IMR-90 (cell line): ENCODE data around the gene RAPGEF3.

Experiments
- BHLHE40 ChIP-seq: fragments of 150-350 bp; IDR thresholded peaks from 2 replicates; pipeline ENCODE4 v1.6.1; 2016; ENCODE audit warnings: mild to moderate bottlenecking, low read depth, low read length
- CEBPB ChIP-seq: IDR thresholded peaks from 2 replicates; pipeline ENCODE4 v1.6.1; 2012; ENCODE audit warnings: low read depth, low read length, improper control_type of control experiment
- FOS ChIP-seq: fragments of 150-350 bp; IDR thresholded peaks from 2 replicates; pipeline ENCODE4 v1.6.1; 2016; ENCODE audit warnings: low read depth, low read length
- MXI1 ChIP-seq: IDR thresholded peaks from 2 replicates; pipeline ENCODE4 v1.6.1; 2012; ENCODE audit warnings: low read depth, mild to moderate bottlenecking, low read length, moderate library complexity, borderline replicate concordance
- NFE2L2 ChIP-seq: fragments of 150-350 bp; IDR thresholded peaks from 2 replicates; pipeline ENCODE4 v1.6.1; 2016; ENCODE audit warnings: low read depth, mild to moderate bottlenecking, low read length
- POLR2A ChIP-seq: IDR thresholded peaks from 2 replicates; pipeline ENCODE4 v1.6.1; 2012; ENCODE audit warnings: mild to moderate bottlenecking, low read depth, low read length
- RCOR1 ChIP-seq: IDR thresholded peaks from 2 replicates; pipeline ENCODE4 v1.6.1; 2012; ENCODE audit warnings: mild to moderate bottlenecking, low read length, improper control_type of control experiment; ENCODE audit not compliant: insufficient replicate concordance
- RFX5 ChIP-seq: IDR thresholded peaks from 2 replicates; pipeline ENCODE4 v1.8.0; 2012; ENCODE audit warnings: low read depth, mild to moderate bottlenecking, low read length, moderate library complexity
- SMC3 ChIP-seq: fragments of 150-350 bp; IDR thresholded peaks from 2 replicates; pipeline ENCODE4 v1.6.1; 2016; ENCODE audit warnings: low read depth, mild to moderate bottlenecking, antibody characterized with exemption, low read length, moderate library complexity
- TF ChIP-seq, protein P1 (sequence below): conservative IDR thresholded peaks from 2 replicates; pipeline ENCODE4 v1.5.1; 2012; ENCODE audit warnings: mild to moderate bottlenecking, low read depth, low read length, improper control_type of control experiment

DNA sequence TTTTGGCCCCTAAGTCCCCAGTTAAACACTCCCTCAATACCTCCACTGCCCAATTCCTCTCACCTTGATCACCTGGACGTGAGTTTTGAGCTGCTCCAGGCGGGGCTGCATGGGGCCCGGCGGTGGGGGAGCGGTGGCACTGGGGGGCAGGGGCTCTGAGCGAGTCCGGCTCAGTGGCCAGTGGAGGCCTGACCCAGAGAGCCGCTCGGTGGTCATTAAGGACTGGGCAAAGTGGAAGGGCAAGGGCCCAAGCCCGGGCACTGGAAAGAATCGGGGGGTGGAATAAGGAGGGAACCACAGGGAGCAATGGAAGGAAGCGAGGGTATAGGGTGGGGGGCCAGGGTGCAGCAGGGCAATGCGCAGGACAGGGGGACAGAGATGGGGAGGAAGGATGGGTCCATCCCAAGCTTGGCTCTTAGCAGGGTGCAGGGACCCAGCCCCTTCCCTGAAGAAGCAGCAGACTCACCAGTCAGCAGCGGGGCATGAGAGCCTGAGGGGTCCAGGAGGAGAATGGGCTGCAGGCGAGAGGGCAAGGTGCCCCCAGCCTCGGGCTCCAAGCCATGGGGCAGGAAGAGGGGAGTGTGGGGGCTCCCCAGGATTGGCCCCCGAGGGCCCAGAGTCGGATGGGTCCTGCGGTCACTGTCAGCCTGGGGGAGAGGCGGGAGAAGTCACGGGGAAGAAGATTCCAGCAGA lies 36.6 kb upstream of the RAPGEF3 start:
- TF ChIP-seq MXI1 (no peak), POLR2A (no peak), RFX5 (no peak), RCOR1 (no peak), FOS (no peak), CEBPB (no peak), BHLHE40 (no peak), SMC3 (no peak), NFE2L2 (no peak)
- TF ChIP-seq, protein P1, sequence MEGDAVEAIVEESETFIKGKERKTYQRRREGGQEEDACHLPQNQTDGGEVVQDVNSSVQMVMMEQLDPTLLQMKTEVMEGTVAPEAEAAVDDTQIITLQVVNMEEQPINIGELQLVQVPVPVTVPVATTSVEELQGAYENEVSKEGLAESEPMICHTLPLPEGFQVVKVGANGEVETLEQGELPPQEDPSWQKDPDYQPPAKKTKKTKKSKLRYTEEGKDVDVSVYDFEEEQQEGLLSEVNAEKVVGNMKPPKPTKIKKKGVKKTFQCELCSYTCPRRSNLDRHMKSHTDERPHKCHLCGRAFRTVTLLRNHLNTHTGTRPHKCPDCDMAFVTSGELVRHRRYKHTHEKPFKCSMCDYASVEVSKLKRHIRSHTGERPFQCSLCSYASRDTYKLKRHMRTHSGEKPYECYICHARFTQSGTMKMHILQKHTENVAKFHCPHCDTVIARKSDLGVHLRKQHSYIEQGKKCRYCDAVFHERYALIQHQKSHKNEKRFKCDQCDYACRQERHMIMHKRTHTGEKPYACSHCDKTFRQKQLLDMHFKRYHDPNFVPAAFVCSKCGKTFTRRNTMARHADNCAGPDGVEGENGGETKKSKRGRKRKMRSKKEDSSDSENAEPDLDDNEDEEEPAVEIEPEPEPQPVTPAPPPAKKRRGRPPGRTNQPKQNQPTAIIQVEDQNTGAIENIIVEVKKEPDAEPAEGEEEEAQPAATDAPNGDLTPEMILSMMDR, result no peak
